NT2/D1 (cell line): ENCODE results near the gene TSPEAR.

Source experiments
- SUZ12 ChIP-seq: IDR thresholded peaks from 2 replicates; pipeline ENCODE4 v1.6.1; 2011; ENCODE audit not compliant: insufficient read length, insufficient read depth; ENCODE audit errors: extremely low read depth
- YY1 ChIP-seq: IDR thresholded peaks from 2 replicates; pipeline ENCODE4 v1.6.1; 2011; ENCODE audit not compliant: insufficient read length, insufficient read depth
- ZNF274 ChIP-seq: IDR thresholded peaks from 2 replicates; pipeline ENCODE4 v1.6.1; 2011; ENCODE audit warnings: mild to moderate bottlenecking, low read depth, low read length

- TF ChIP-seq SUZ12 = no peak
- TF ChIP-seq YY1 = no peak
- TF ChIP-seq ZNF274 = no peak
Observed at GRCh38 chr21:44706026-44706705, 5.2 kb downstream of the TSPEAR start.
